DMS114 treated with DMSO at 0.1 percent for 48 hours (cell line): ENCODE data around the gene TAF11L13.

ENCODE experiments used
- DNase-seq: peaks from one replicate; lab custom pipeline; 2025; ENCODE audit not compliant: unreplicated experiment; lab: John Stamatoyannopoulos, UW

TAF11L13 gene

GRCh38 chr5:17678751-17679324 lies 47.0 kb downstream of the TAF11L13 start:
- DNase-seq: no peak

DNA sequence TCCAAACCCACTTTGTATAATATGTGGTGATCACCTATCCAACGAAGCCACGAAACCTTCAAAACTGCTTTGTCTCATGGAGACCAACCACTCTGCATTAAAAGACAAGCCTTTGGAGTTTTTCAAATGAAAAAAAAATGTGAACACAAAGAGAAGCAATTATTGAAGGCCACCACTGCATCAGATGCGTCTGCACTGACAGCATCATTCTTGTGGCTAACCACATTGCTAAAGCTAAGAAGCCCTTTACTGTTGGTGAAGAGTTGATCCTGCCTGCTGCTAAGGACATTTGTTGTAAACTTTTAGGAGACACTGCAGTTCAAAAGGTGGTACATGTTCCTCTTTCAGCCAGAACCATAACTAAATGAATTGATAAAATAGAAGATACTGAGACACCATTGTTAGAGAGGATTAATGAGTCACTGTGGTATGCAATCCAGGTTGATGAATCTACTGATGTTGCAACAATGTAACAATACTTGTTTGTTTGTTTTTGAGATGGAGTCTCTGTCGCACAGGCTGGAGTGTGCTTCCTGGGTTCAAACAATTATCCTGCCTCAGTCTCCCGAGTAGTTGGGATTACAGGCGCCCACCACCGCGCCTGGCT lies 47.8 kb downstream of the TAF11L13 start:
- no peak for DNase-seq

GRCh38 chr5:17680737-17681136 lies 48.8 kb downstream of the TAF11L13 start:
- DNase-seq: no peak
